ENCODE measurements around the gene TMEM119. TPM values are rescaled to one million over a fixed set of nuclear protein-coding genes. Genes with fewer than 3 reads are reported as not detected.

TMEM119 gene
- total and polyA plus RNA-seq, 2 experiments from 2014 or later = 54.4 to 69.7 TPM

DNA sequence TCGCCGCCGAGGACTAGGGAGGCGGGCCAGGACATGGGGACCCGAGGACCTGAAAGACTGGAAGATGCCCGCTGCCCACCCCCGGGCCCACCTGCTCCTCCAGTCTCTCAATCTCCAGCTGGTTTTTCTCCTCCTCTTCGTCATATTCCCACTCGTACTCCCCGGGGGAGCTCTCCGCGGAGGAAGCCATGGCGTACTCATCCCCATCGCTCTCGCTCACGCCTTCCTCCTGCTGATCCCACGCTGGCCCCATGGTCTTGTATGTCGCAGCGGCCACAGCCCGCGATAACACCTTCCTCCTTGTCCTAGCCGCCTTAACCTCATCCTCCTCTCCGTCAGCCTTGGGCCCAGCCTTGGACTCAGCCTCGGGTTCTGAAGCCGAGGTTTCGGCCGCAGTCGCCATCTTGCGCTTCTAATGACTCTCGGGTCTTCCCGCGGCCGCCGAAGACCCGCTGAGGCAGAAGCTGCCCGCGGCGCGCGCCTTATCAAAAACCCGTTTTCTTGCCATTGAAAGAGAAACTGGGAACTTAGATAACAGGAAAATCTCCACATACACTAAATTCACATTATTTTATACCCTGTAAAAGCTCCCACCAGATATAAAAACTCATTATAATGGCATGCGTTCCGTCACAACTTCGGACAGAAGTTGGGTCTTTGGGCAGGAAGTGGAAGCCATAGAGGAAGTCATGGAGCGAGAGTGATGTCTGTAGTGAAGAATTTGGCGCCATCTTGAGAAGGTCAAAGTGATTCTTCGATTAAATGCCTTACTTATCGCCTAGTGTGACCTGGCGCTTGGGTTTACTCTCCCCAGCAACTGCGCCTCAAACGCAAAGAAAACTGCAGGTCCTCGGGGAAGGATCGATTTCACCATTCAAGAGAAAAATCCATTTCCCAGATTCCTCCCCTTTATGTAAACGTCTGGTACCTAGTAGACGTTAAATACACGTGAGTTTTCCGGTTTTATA is 36.8 kb downstream of the TMEM119 start, which contains the start of gene SART3:
Gene SART3 (minus strand): TSS at position 422 of the 968 bp plus-strand sequence. CDS start 19 bp downstream, at position 403.
- Histone ChIP-seq H2AFZ (peak within 1 kb of the TSS; percentile 67), H3K4me3 (peak within 1 kb of the TSS; percentile 51), H3K9me3 (ENCODE audit: low read depth) (no peaks in the 10 kb centered on the region), H3K9me2 (replicated peaks; ENCODE audit: insufficient read depth) (no peaks in the 10 kb centered on the region), H3K4me2 (peak within 1 kb of the TSS; percentile 93), H3K36me3 (replicated peaks; ENCODE audit: insufficient read depth, low read depth) (no peaks in the 10 kb centered on the region), H3K27me3 (no peaks in the 10 kb centered on the region), H3K27ac (peak within 1 kb of the TSS; percentile 81), H3K4me1 (ENCODE audit: insufficient read depth) (peaks cover 11% of the 10 kb centered on the region), H4K20me1 (ENCODE audit: insufficient read depth, poor library complexity, severe bottlenecking) (peaks cover 24% of the 10 kb centered on the region), H3K79me2 (peaks cover 71% of the 10 kb centered on the region)
- TF ChIP-seq, protein P1, sequence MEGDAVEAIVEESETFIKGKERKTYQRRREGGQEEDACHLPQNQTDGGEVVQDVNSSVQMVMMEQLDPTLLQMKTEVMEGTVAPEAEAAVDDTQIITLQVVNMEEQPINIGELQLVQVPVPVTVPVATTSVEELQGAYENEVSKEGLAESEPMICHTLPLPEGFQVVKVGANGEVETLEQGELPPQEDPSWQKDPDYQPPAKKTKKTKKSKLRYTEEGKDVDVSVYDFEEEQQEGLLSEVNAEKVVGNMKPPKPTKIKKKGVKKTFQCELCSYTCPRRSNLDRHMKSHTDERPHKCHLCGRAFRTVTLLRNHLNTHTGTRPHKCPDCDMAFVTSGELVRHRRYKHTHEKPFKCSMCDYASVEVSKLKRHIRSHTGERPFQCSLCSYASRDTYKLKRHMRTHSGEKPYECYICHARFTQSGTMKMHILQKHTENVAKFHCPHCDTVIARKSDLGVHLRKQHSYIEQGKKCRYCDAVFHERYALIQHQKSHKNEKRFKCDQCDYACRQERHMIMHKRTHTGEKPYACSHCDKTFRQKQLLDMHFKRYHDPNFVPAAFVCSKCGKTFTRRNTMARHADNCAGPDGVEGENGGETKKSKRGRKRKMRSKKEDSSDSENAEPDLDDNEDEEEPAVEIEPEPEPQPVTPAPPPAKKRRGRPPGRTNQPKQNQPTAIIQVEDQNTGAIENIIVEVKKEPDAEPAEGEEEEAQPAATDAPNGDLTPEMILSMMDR (IDR thresholded peaks at IDR 0.05; ENCODE audit: poor library complexity) = no peak
- TF ChIP-seq EZH2 (IDR thresholded peaks at IDR 0.05; ENCODE audit: borderline replicate concordance) = no peak
- TF ChIP-seq EZH2phosphoT487 (IDR thresholded peaks at IDR 0.05; ENCODE audit: low read depth, severe bottlenecking, unreplicated experiment) = no peak
- peak; percentile 90 for DNase-seq (ENCODE audit: low spot score)
- WGBS (ENCODE audit: low lambda C conversion rate, missing lambda C conversion rate) = under 1% methylated on average over 57 of the region's 57 CpGs

DNA sequence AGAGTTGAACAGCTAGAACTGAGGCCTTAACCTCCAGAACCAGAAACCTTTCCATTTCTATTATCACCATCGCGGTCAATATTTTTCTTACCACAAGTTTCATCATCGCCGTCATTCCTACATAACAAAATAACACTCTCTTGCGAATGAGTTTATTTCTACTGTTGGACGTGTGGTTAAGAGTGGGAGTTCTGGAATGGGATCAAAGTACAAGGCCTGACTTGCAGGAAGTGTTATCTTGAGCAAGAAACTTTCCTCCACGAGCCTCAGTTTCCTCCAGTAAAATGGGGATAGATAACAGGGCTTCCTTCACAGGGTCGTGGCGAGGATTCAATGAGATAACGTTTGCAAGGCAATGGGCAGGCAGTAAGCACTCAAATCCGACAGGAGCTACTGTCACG is 37.6 kb downstream of the TMEM119 start:
- Histone ChIP-seq H2AFZ (peak overlapping the region; percentile 65), H3K27me3 (no peaks in the 10 kb centered on the region), H3K36me3 (replicated peaks; ENCODE audit: insufficient read depth, low read depth) (no peaks in the 10 kb centered on the region), H3K4me1 (ENCODE audit: insufficient read depth) (peaks cover 11% of the 10 kb centered on the region), H4K20me1 (ENCODE audit: insufficient read depth, poor library complexity, severe bottlenecking) (peaks cover 31% of the 10 kb centered on the region), H3K4me3 (peak overlapping the region; percentile 51), H3K9me2 (replicated peaks; ENCODE audit: insufficient read depth) (no peaks in the 10 kb centered on the region), H3K9me3 (ENCODE audit: low read depth) (no peaks in the 10 kb centered on the region), H3K27ac (peak overlapping the region; percentile 81), H3K4me2 (peak overlapping the region; percentile 89), H3K79me2 (peaks cover 78% of the 10 kb centered on the region)
- TF ChIP-seq, protein P1 (IDR thresholded peaks at IDR 0.05; ENCODE audit: poor library complexity) = no peak
- no peak for TF ChIP-seq EZH2 (IDR thresholded peaks at IDR 0.05; ENCODE audit: borderline replicate concordance)
- TF ChIP-seq EZH2phosphoT487 (IDR thresholded peaks at IDR 0.05; ENCODE audit: low read depth, severe bottlenecking, unreplicated experiment) = no peak
- WGBS (ENCODE audit: low lambda C conversion rate, missing lambda C conversion rate) = 5% methylated on average over 12 of the region's 12 CpGs
- DNase-seq (ENCODE audit: low spot score) = peak; percentile 41

DNA sequence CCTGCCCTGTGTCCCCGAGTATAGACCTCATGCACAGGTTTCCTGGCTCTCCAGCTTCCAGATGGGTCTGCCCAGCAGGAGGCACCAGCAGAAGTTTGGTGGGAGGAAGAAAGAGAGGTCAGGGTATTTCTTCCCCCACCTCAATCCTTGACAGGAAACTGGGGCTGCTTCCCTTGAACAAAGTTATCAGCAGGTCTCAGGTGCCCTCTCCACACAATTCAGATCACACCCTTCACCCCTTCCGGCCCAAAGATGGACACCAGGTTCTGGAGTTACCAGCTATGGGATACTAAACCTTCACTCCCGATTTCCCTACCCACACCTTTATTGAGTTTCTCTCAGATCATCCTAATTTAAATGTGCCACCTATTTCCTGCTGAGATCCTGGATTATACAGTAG is 38.1 kb downstream of the TMEM119 start:
- 72% methylated on average over 3 of the region's 3 CpGs for WGBS (ENCODE audit: low lambda C conversion rate, missing lambda C conversion rate)
- peak overlapping the region; percentile 51 for H3K4me3 ChIP-seq
- no peak for DNase-seq (ENCODE audit: low spot score)
- H3K36me3 ChIP-seq (replicated peaks; ENCODE audit: insufficient read depth, low read depth) = no peaks in the 10 kb centered on the region
- H4K20me1 ChIP-seq (ENCODE audit: insufficient read depth, poor library complexity, severe bottlenecking) = peaks cover 37% of the 10 kb centered on the region
- TF ChIP-seq EZH2phosphoT487 (IDR thresholded peaks at IDR 0.05; ENCODE audit: low read depth, severe bottlenecking, unreplicated experiment) (no peak), EZH2 (IDR thresholded peaks at IDR 0.05; ENCODE audit: borderline replicate concordance) (no peak)
- TF ChIP-seq, protein P1 (IDR thresholded peaks at IDR 0.05; ENCODE audit: poor library complexity) = no peak
- peak overlapping the region; percentile 81 for H3K27ac ChIP-seq
- H3K4me2 ChIP-seq = peak overlapping the region; percentile 89
- H3K9me3 ChIP-seq (ENCODE audit: low read depth) = no peaks in the 10 kb centered on the region
- no peak overlapping the region for H2AFZ ChIP-seq
- H3K79me2 ChIP-seq = peaks cover 80% of the 10 kb centered on the region
- H3K4me1 ChIP-seq (ENCODE audit: insufficient read depth) = peaks cover 11% of the 10 kb centered on the region
- H3K27me3 ChIP-seq = no peaks in the 10 kb centered on the region
- no peaks in the 10 kb centered on the region for H3K9me2 ChIP-seq (replicated peaks; ENCODE audit: insufficient read depth)
